ENCODE results near the gene MAPKBP1.

The MAPKBP1 gene

GRCh38 chr15:41814534-41814933 lies 40.2 kb downstream of the MAPKBP1 start:
- H3K4me3 ChIP-seq (ENCODE audit: low read depth, low read length) = no peak overlapping the region
- TF ChIP-seq CTCF (IDR thresholded peaks at IDR 0.05; ENCODE audit: borderline replicate concordance, insufficient read depth, low read depth, low read length) = no peak

- no peak overlapping the region for H3K4me3 ChIP-seq (ENCODE audit: low read depth, low read length)
- no peak for TF ChIP-seq CTCF (IDR thresholded peaks at IDR 0.05; ENCODE audit: borderline replicate concordance, insufficient read depth, low read depth, low read length)
These were observed 42.5 kb downstream of the MAPKBP1 start for GRCh38 chr15:41816788-41817187.

GRCh38 chr15:41817327-41817726 lies 43.0 kb downstream of the MAPKBP1 start:
- no peak for TF ChIP-seq CTCF (IDR thresholded peaks at IDR 0.05; ENCODE audit: borderline replicate concordance, insufficient read depth, low read depth, low read length)
- no peak overlapping the region for H3K4me3 ChIP-seq (ENCODE audit: low read depth, low read length)

- no peak for TF ChIP-seq CTCF (IDR thresholded peaks at IDR 0.05; ENCODE audit: borderline replicate concordance, insufficient read depth, low read depth, low read length)
- H3K4me3 ChIP-seq (ENCODE audit: low read depth, low read length) = no peak overlapping the region
These were observed 43.5 kb downstream of the MAPKBP1 start for GRCh38 chr15:41817781-41818180.

- H3K4me3 ChIP-seq (ENCODE audit: low read depth, low read length) = no peak overlapping the region
- no peak for TF ChIP-seq CTCF (IDR thresholded peaks at IDR 0.05; ENCODE audit: borderline replicate concordance, insufficient read depth, low read depth, low read length)
These were observed 45.3 kb downstream of the MAPKBP1 start for GRCh38 chr15:41819455-41820050.

GRCh38 chr15:41820791-41821423 lies 46.6 kb downstream of the MAPKBP1 start:
- H3K4me3 ChIP-seq (ENCODE audit: low read depth, low read length) = no peak overlapping the region
- no peak for TF ChIP-seq CTCF (IDR thresholded peaks at IDR 0.05; ENCODE audit: borderline replicate concordance, insufficient read depth, low read depth, low read length)

- TF ChIP-seq CTCF (IDR thresholded peaks at IDR 0.05; ENCODE audit: borderline replicate concordance, insufficient read depth, low read depth, low read length) = no peak
- H3K4me3 ChIP-seq (ENCODE audit: low read depth, low read length) = no peak overlapping the region
These were observed 47.5 kb downstream of the MAPKBP1 start for GRCh38 chr15:41821831-41822230.

Measured in GM12875 (cell line).